ENCODE measurements around the gene SLC16A9. TPM values are rescaled to one million over a fixed set of nuclear protein-coding genes. Genes with fewer than 3 reads are reported as not detected.

Gene SLC16A9
- total RNA-seq, 1 experiment from 2014 or later: 4.1 TPM

- Histone ChIP-seq H3K23me2 (ENCODE audit: insufficient read length, low read depth, low read length, poor library complexity, severe bottlenecking) (no peaks in the 10 kb centered on the region), H2AK5ac (ENCODE audit: insufficient read length, low read length) (no peak overlapping the region), H4K91ac (ENCODE audit: insufficient read length, low read depth, low read length) (no peak overlapping the region), H4K20me1 (ENCODE audit: control insufficient read depth, insufficient read depth, insufficient read length) (no peaks in the 10 kb centered on the region), H4K8ac (replicated peaks; ENCODE audit: insufficient read length, low read depth, low read length) (no peak overlapping the region), H2AFZ (ENCODE audit: low read length) (no peak overlapping the region), H3K9ac (ENCODE audit: extremely low read depth, insufficient read length, low read length) (no peak overlapping the region), H3K56ac (ENCODE audit: insufficient read length, low read depth, low read length) (no peak overlapping the region), H3K14ac (ENCODE audit: insufficient read depth, low read length) (no peak overlapping the region), H3K27ac (ENCODE audit: insufficient read length, low read depth, low read length) (no peak overlapping the region), H2BK120ac (ENCODE audit: low read depth, low read length, poor library complexity, severe bottlenecking) (no peak overlapping the region), H3K4me1 (ENCODE audit: insufficient read depth, low read length) (no peaks in the 10 kb centered on the region), H3K4me2 (ENCODE audit: insufficient read depth, insufficient read length, low read length) (no peak overlapping the region), H2BK15ac (ENCODE audit: low read depth, low read length) (no peak overlapping the region), H3K79me1 (ENCODE audit: insufficient read depth, low read depth, low read length, poor library complexity, severe bottlenecking) (no peaks in the 10 kb centered on the region), H3K79me2 (ENCODE audit: insufficient read depth, low read length) (no peaks in the 10 kb centered on the region), H2BK12ac (ENCODE audit: insufficient read length, low read depth, low read length) (no peak overlapping the region), H3K23ac (ENCODE audit: insufficient read length, low read depth, low read length) (no peak overlapping the region), H3K18ac (ENCODE audit: insufficient read length, low read depth, low read length) (no peak overlapping the region), H2BK20ac (ENCODE audit: low read depth, low read length, poor library complexity, severe bottlenecking) (no peak overlapping the region), H3T11ph (ENCODE audit: low read length) (no peak overlapping the region), H3K9me3 (ENCODE audit: control insufficient read depth, low read depth, low read length) (no peaks in the 10 kb centered on the region), H2BK5ac (ENCODE audit: insufficient read length, low read length) (no peak overlapping the region), H3K4ac (ENCODE audit: low read depth, low read length) (no peak overlapping the region), H4K5ac (ENCODE audit: insufficient read length, low read depth, low read length) (no peak overlapping the region), H3K27me3 (ENCODE audit: insufficient read depth, low read length) (no peaks in the 10 kb centered on the region)
- no peak for DNase-seq
- Mint-ChIP-seq H3K4me1 (peaks cover 10 to 20% of the 10 kb centered on the region in 2 experiments), H3K4me3 (no peak overlapping the region), H3K27ac (peak overlapping the region in 2 of 3 experiments; percentile 72 to 76; a peak in 3 of 7 replicates), H3K27me3 (ENCODE audit: low read depth) (no peaks in the 10 kb centered on the region), H3K36me3 (ENCODE audit: insufficient read depth in 1 of 3, low read depth in 3 of 3) (peaks cover 2 to 41% (median 9%) of the 10 kb centered on the region in 3 experiments; a peak in 6 of 7 replicates), H3K9me3 (peaks cover 4 to 5% of the 10 kb centered on the region in 2 experiments; a peak in 3 of 5 replicates)
- TF ChIP-seq CTCF (conservative IDR thresholded peaks at IDR 0.05): no peak
- WGBS (ENCODE audit: extremely low coverage, insufficient read length, low lambda C conversion rate): no CpG with 5 or more reads among the region's 1 CpG
These were observed 11.3 kb downstream of the SLC16A9 start for GRCh38 chr10:59698326-59698725.

Measured in H9 (cell line).